Skin of body (tissue), 2 donors: ENCODE data around the gene UBR2. TPM values are rescaled to one million over a fixed set of nuclear protein-coding genes. Genes with fewer than 3 reads are reported as not detected.
A peak's percentile ranks its signal among the peaks of the same experiment; 100 is the strongest.

ENCODE experiments used
- DNase-seq: peaks from one replicate; lab custom pipeline; 2025; lab: John Stamatoyannopoulos, UW
- total RNA-seq: library from RNA; depleted of rRNA; stranded (reverse); fragments of >200 nt; gene quantifications from one replicate; pipeline ENCODE4 v1.2.3, GENCODE V29; 2014

UBR2 gene
- total RNA-seq = 28.5 TPM

- peak; percentile 97 for DNase-seq
These were observed at the start of gene UBR2 for GRCh38 chr6:42563697-42564505. TSS of gene UBR2 (plus strand) at chr6:42564029. CDS start at chr6:42564320, 291 bp downstream.

DNA sequence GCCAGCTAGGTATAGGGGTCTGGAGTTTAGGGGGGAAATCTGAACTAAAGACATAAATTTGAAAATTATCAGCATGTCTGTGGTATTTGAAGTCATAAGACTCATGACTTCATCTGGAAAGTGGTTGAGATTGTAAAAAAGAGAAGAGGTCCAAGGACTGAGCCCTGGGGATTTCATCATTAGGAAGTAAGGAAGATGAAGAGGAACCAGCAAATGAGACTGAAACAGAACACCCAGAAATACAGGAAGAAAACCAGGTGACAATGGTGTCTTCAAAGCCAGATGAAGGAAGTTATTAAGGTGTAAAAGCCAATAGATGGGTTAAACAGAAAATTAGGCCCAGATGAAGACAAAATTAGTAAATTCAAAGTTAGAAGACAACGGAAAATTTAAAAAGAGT, 49.1 kb upstream of the UBR2 start:
- DNase-seq = no peak

- DNase-seq = no peak
These were observed 44.0 kb upstream of the UBR2 start for GRCh38 chr6:42519779-42520178.

DNA sequence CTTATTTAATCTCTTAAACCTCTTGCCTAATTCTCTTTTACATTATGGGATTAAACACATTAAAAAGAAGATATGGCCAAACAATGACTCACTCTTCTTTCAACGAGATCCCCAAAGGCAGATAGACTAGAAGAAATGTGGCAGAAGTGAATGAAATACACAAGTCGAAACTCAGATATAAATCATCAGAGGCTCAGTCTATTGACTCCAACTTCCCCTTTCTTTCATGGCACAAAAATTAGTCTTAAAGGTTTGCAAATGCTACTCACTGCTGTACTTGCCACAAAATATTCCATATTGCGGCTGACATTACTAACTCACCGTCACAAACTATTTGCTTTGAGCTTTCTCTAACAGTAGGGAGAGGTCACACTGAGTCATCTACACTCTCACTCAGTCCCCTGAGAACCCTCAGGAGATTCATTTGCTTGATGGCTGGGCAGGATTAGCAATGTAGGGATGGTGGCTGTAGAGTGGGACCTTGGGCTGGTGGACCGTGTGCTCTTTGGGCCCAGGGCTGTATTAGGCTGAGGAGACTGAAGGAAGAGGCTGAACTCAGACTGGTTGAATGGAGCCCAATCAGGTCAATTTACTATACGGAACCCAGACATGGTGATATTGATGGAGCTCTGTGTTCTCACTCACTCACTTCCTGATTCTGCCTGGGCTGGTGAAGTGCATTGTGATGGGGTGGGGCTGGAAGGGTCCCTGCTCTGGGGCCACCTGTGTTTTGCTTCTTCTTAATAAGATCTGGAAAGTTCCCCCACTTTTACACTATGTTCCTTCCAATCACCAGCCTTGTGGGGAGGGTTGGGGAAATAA, 42.8 kb upstream of the UBR2 start:
- DNase-seq = no peak

GRCh38 chr6:42522036-42522435, 41.8 kb upstream of the UBR2 start:
- no peak for DNase-seq

DNA sequence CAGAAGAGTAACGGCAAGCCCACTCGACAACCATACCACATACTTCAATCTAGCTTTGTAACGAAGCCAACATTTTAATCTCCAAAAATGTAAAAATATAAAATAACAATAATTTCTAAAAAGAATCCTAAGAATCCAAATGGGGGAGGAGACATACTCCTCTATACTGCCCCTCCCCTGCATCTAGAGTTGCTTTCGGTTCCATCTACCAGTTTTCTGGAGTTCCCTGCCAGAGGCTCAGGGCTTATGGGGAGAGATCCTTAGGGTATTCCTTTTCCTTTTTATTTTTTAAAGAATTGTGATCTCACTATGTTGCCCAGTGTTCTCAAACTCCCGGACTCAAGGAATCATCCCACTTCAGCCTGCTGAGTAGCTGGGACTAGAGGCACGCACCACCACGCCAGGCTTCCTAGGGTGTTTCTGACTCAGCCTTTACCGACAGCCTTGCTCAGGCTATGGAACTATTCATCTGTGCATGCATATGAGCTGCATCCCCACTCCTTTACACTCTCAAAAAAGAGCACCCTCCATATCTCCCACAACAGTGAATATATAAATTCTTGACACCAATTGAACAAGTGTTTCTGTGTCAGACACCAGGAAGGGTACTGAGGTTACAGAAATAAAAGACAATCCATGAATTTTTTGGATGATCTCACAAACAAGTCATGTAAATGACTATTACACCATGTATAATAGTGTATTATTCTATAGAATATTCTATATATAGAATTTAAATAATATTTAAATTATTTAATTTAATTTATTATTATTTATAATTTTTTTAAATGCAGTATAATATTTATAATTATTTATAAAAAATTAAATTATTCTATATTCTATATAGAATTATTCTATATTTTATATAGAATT, 40.7 kb upstream of the UBR2 start:
- DNase-seq = no peak

DNA sequence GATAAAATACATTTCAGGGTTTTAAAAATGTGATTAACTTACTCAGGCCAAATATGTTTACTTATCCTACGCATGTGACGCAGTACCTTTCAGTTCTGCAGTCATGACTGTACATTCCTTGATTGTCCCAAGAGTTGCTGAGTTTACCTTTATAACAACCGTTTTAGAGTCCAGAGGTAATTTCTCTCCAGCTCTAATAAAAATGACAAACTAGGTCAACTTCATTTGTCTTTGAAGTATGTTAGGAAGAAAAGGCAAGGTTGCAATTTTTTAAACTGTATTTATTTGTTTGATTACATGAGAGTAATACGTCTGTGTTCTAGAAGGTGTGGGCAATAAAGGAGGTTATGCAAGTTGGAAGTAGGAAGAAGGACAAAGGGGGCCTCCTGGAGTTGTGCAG, 38.6 kb upstream of the UBR2 start:
- DNase-seq = no peak

DNA sequence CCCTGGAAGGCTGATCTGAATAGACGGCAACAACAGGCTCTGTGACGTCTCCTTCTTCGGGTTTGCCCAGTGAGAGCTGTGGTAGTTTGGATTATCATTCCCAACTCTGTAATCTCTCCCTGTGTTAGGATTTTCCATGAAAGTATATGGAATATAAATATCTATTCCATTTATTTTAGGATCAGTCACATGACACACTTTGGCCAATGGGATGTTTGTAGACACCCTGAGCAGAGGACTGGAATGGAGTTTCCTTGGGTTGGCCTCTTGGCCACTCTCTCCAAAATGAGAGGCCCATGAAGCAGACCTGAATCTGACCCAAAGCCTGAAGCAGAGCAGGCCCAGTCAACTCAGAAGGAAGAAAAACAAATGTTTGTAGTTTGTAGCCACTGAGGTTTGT, 37.2 kb upstream of the UBR2 start:
- no peak for DNase-seq

DNA sequence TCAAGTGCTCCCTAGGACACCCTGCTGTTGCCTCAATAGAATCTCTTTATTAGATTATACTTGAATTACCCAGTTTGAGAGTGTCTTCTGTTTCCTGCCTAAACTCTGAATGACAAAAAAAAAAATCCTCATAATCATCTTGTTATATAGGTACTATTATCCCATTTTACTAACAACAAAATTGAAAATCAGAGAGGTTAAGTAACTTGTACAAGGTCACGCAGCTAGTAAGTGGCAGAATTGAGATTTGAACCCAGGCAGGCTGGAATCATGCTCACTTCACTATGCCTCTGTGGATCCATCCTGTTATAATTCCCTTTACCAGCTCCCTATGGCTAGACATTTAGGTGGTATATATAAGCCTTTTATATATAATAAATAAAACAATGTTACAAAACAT, 36.6 kb upstream of the UBR2 start:
- no peak for DNase-seq

DNA sequence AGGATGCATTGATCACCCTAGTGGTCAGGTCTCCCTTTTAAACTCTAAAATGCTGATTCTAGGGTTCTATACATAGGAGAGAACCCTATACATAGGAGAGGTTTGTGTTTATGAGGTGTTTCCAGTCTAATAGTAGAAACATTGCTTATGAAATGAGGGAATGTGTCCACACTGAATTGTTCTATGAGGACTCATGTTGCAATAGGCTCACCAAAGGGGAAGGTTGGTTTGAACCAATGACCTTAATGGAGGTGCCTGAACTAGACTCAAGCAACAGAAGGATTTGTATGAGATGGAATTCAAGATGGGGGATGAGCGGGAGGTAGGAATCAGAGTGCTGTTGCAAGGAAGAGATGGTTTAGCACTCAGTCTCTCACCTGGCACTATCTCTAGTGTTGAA, 33.5 kb upstream of the UBR2 start:
- no peak for DNase-seq

GRCh38 chr6:42530751-42531150, 33.1 kb upstream of the UBR2 start:
- DNase-seq = no peak

DNA sequence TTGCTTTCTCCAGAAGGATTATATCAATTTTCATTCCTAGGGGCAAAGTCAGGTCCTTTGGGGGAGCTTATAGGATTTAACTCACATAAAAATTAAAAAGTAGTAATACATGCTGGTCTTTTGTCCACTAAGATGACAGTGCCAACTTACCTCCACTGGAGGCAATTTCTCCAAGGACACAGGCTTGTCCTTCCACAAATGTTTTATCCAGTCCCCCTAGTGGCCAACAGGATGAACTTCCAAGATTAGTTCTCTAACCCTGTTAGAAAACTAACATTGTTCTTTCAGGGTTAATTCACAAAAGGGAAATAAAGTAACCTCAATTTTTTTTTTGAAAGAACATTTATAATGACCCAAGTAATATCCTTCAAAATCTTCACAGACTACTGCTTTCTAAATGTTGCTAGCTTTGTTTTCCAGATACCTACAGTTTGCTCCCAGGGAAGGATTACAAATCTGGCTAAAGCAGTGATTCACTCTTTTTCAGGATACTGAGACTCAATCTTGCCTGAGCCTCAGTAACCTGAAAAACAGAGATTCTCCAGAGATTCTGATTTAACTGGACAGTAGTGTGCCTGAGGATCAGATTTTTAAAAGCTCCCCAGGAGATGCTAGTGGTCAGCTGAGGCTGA, 31.7 kb upstream of the UBR2 start:
- no peak for DNase-seq

DNA sequence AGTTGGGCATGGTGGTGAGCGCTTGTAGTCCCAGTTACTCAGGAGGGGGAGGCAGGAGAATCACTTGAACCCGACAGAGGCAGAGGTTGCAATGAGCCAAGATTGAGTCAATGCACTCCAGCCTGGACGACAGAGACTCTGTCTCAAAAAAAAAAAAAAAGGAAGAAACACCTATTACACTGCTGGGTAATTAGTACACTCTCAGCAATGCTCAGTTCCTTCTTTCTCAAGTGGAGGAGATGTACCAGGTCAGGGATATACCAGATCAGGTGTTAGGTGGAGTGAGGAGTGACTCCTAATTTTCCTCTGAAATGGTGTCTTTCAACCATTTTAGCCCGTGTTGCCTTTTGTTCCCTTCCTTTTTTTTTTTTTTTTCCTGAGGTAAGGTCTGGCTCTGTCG, 30.0 kb upstream of the UBR2 start:
- DNase-seq = no peak

- no peak for DNase-seq
These were observed 26.3 kb upstream of the UBR2 start for GRCh38 chr6:42537536-42537935.

DNA sequence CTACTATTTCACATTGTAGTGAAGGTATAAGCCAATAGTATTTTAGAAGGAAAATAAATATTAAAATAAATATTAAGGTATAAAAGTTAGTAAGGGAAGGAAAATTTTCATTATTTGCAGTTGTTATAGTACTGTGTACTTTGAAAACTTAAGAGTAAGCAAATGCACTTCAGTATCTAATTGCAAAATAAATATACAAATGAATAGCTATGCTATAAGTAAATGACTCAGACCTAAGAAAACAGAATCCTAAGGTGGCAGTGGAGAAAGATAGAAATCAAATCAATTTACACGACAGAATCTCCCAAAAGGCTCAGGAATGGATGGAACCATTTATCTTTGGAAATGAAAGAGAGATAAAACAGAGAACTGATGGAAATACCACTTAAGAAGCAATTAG, 24.7 kb upstream of the UBR2 start:
- DNase-seq = no peak

- DNase-seq = no peak
These were observed 18.5 kb upstream of the UBR2 start for GRCh38 chr6:42545226-42545773.

GRCh38 chr6:42547407-42548329, 16.2 kb upstream of the UBR2 start:
- DNase-seq = peak; percentile 66

- DNase-seq = no peak
These were observed 13.6 kb upstream of the UBR2 start for GRCh38 chr6:42550277-42550676.

DNA sequence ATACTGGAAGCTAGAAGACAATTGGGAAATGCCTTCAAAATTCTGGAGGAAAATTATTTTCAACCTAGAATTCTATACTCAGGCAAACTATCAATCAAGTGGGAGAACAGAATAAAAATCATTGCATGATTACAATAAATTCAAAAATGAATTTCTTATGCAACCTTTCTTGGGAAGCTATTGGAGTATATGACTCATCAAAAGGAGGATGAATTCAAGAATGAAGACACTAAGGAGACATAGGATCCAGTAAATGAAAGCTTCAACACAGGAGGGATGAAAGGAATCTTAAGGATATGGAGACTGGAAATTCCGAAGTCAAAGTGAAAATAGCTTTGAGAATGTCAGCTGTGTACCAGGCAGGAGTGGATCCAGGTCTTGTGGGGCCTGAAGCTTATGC, 12.6 kb upstream of the UBR2 start:
- DNase-seq = no peak

DNA sequence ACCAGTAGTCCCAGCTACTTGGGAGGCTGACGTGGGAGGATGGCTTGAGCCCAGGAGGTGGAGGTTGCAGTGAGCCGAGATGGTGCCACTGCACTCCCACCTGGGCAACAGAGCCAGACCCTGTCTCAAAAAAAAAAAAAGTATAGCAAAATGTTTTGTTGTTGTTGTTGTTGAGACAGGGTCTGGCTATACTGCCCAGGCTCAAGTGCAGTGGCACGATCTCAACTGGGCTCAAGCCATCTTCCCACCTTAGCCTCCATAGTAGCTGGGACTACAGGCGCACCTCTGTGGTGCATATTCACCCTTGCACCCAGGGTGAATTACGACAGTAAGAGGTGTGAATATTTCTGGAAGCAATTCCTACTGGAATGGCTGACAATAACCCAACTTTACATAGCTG, 11.4 kb upstream of the UBR2 start:
- DNase-seq = no peak
